Fibroblast of the aortic adventitia (primary cell): Measurements from ENCODE around the gene ZBTB18. TPM values are rescaled to one million over a fixed set of nuclear protein-coding genes. Genes with fewer than 3 reads are reported as not detected.
A peak's percentile ranks its signal among the peaks of the same experiment; 100 is the strongest.

ENCODE experiments used
- DNase-seq: peaks from one replicate; pipeline ENCODE4 v3.0.0-alpha.2; 2010; ENCODE audit warnings: low read depth
- H3K4me3 ChIP-seq: 2 replicates; pipeline ENCODE4 v1.5.1; 2011; ENCODE audit warnings: low read depth, mild to moderate bottlenecking, control low read depth, low read length, moderate library complexity
- CTCF ChIP-seq: IDR thresholded peaks from 2 replicates; pipeline ENCODE4 v1.5.1; 2011; ENCODE audit warnings: mild to moderate bottlenecking, low read length, control low read depth, inconsistent platforms; ENCODE audit not compliant: insufficient read depth
- total RNA-seq: library from RNA; depleted of rRNA; stranded (reverse); fragments of >200 nt; gene quantifications from 2 replicates; pipeline ENCODE4 v1.2.3, GENCODE V29; 2012; ENCODE audit warnings: low replicate concordance

ZBTB18 gene
- total RNA-seq, 1 donor, result 2.9 TPM

- TF ChIP-seq CTCF, result no peak
- peak overlapping the region; percentile 84 for H3K4me3 ChIP-seq
- no peak for DNase-seq
Observed at GRCh38 chr1:244046907-244047611, 4.0 kb upstream of the ZBTB18 start.

GRCh38 chr1:244047621-244048255 lies 3.3 kb upstream of the ZBTB18 start:
- DNase-seq, result peak; percentile 32
- H3K4me3 ChIP-seq, result peak overlapping the region; percentile 84
- no peak for TF ChIP-seq CTCF

- TF ChIP-seq CTCF, result no peak
- H3K4me3 ChIP-seq, result peak overlapping the region; percentile 84
- DNase-seq, result peak; percentile 98
Observed at GRCh38 chr1:244048256-244049161, 2.6 kb upstream of the ZBTB18 start.

GRCh38 chr1:244049162-244050013 lies 1.7 kb upstream of the ZBTB18 start:
- no peak for TF ChIP-seq CTCF

GRCh38 chr1:244050014-244050834 lies 859 bp upstream of the ZBTB18 start:
- H3K4me3 ChIP-seq, result peak overlapping the region; percentile 69
- no peak for TF ChIP-seq CTCF
- DNase-seq, result no peak

More at GRCh38 chr1:244049162-244050013, 1.7 kb upstream of the ZBTB18 start:
- DNase-seq, result no peak
- peak overlapping the region; percentile 69 for H3K4me3 ChIP-seq
